ENCODE measurements around the gene PRIMPOL.

Gene PRIMPOL

DNA sequence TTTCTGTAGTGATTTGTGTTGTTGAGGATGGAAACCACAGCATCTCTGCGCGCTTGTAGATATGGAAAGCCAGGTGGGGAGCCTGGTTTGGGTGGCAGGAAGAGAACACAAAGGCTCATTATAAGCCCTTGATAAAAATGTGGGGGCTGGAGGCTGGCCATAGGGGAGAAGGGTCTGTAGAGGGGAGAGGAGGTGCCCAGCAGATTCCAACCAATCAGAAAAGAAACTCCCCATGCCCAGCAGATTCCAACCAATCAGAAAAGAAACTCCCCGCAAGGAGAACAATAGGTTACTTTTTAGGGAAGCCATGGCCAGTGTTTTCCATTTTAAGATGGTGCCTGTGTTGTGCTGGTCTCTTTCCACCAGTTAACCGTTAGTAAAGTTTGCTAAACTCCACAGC is 94.1 kb downstream of the PRIMPOL start:
- DNase-seq (ENCODE audit: low read depth), result no peak
- TF ChIP-seq, protein P1, sequence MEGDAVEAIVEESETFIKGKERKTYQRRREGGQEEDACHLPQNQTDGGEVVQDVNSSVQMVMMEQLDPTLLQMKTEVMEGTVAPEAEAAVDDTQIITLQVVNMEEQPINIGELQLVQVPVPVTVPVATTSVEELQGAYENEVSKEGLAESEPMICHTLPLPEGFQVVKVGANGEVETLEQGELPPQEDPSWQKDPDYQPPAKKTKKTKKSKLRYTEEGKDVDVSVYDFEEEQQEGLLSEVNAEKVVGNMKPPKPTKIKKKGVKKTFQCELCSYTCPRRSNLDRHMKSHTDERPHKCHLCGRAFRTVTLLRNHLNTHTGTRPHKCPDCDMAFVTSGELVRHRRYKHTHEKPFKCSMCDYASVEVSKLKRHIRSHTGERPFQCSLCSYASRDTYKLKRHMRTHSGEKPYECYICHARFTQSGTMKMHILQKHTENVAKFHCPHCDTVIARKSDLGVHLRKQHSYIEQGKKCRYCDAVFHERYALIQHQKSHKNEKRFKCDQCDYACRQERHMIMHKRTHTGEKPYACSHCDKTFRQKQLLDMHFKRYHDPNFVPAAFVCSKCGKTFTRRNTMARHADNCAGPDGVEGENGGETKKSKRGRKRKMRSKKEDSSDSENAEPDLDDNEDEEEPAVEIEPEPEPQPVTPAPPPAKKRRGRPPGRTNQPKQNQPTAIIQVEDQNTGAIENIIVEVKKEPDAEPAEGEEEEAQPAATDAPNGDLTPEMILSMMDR (IDR thresholded peaks at IDR 0.05; ENCODE audit: low read depth, low read length, missing control alignments), result no peak
- H3K4me3 ChIP-seq (ENCODE audit: low read depth, low read length), result no peak overlapping the region

DNA sequence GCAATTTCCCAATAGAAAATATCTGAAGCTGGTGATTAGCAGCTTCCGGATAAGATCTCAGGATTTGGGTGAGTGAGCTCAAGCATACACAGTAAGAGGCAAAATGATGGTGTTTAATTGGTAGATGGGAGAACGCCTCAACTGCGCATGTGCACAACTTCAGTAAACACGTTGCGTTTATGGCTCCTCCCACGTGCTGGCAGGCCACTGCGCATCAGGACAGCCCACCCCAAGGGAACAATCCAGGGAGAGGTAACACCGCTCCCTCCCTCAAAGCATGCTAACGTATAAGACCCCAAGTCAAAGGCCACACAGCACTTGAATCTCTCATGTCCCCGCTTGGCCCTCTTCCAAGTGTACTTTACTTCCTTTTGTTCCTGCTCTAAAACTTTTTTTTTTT is 94.7 kb downstream of the PRIMPOL start:
- DNase-seq (ENCODE audit: low read depth), result no peak
- TF ChIP-seq, protein P1 (IDR thresholded peaks at IDR 0.05; ENCODE audit: low read depth, low read length, missing control alignments), result no peak
- no peak overlapping the region for H3K4me3 ChIP-seq (ENCODE audit: low read depth, low read length)
